HG03565 (cell line): ENCODE data around the gene HOTAIR.
A peak's percentile ranks its signal among the peaks of the same experiment; 100 is the strongest.

Experiments used
- ATAC-seq: cut with Tn5 transposase; IDR thresholded peaks from one replicate; pipeline ENCODE4 v1.9.1; 2021; ENCODE audit warnings: mild to moderate bottlenecking, moderate library complexity; ENCODE audit not compliant: unreplicated experiment

HOTAIR gene

GRCh38 chr12:54011665-54012532, 37.1 kb upstream of the HOTAIR start:
- ATAC-seq, result no peak

- no peak for ATAC-seq
These were observed 36.4 kb upstream of the HOTAIR start for GRCh38 chr12:54010972-54011664.

GRCh38 chr12:54010053-54010971, 35.6 kb upstream of the HOTAIR start:
- ATAC-seq, result no peak

- ATAC-seq, result no peak
These were observed 34.7 kb upstream of the HOTAIR start for GRCh38 chr12:54009171-54010052.

GRCh38 chr12:54008260-54008552, 33.5 kb upstream of the HOTAIR start:
- ATAC-seq, result no peak

GRCh38 chr12:54007538-54008259, 32.9 kb upstream of the HOTAIR start:
- no peak for ATAC-seq

GRCh38 chr12:54006559-54007220, 31.9 kb upstream of the HOTAIR start:
- ATAC-seq, result no peak

GRCh38 chr12:54005853-54006558, 31.3 kb upstream of the HOTAIR start:
- ATAC-seq, result peak; percentile 73

- no peak for ATAC-seq
These were observed 30.7 kb upstream of the HOTAIR start for GRCh38 chr12:54005531-54005852.

- no peak for ATAC-seq
These were observed 30.2 kb upstream of the HOTAIR start for GRCh38 chr12:54004841-54005530.

GRCh38 chr12:54004063-54004840, 29.5 kb upstream of the HOTAIR start:
- ATAC-seq, result no peak

GRCh38 chr12:54003625-54004024, 28.9 kb upstream of the HOTAIR start:
- ATAC-seq, result no peak

GRCh38 chr12:54002915-54003389, 28.2 kb upstream of the HOTAIR start:
- ATAC-seq, result no peak

GRCh38 chr12:54002278-54002914, 27.6 kb upstream of the HOTAIR start:
- no peak for ATAC-seq

GRCh38 chr12:54001283-54002187, 26.8 kb upstream of the HOTAIR start:
- no peak for ATAC-seq
